SKM-1 treated with dmso at 0.1 percent for 144 hours (cell line): ENCODE data around the gene CRYAA.
"Not testable (repeated sequence)": the region's sequence is repeated elsewhere in the genome, so short reads cannot be mapped to it uniquely, and the experiment has no call there.

ENCODE experiments used
- DNase-seq: peaks from one replicate; lab custom pipeline; 2025; ENCODE audit not compliant: unreplicated experiment; lab: John Stamatoyannopoulos, UW

Gene CRYAA

GRCh38 chr21:43177043-43177906 is 8.5 kb downstream of the CRYAA start:
- not testable (repeated sequence) for DNase-seq

DNA sequence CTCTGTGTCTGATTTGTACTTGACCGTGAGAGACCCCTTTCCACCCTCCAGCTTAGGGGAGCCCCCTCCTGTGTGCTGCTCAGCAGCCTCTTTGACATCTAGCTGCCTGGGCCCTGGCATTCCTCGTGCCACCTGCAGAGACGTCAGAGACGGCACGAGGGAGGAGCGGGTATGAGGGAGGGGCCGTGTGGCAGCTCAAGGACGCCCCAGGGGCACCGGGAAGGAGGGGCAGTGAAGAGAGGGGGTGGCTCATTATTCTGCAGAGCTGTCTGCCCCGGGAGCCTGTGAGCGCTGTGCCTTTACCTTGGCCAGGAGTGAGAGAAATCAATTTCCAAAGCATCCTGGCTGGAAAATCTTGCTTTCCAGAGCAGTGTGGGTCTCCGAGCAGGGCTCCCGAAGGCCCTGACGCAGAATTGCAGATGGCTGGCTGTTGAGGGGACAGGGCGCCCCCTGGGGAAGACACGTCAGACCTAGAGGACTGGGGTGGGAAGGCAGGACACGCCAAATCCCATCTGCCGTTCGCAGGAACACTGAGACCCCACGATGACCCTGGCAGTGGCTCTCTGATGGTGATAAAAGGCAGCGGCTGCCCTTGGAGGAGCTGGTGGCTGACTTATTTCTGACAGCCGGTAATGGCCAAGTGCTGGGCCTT is 9.5 kb downstream of the CRYAA start:
- DNase-seq = not testable (repeated sequence)

DNA sequence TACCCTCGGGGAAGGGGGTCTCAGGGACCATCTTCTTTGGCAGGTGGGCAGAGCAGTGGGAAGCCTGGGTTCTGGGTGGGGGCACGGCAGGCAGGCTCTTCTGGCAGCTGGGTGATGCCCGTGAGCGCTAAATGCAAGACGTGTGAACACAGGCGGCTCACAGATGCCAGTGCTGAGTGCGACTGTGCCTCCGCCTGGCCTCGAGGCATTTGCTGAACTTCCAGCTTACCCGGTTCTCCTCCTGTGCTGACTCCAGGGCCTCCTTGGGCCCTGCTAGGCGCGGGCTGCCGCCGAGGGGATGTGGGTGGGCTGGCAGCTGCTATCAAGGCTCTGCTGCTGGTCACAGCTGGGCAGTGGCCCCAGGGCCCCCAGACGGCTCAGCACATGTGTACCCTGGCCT is 12.2 kb downstream of the CRYAA start:
- not testable (repeated sequence) for DNase-seq

DNA sequence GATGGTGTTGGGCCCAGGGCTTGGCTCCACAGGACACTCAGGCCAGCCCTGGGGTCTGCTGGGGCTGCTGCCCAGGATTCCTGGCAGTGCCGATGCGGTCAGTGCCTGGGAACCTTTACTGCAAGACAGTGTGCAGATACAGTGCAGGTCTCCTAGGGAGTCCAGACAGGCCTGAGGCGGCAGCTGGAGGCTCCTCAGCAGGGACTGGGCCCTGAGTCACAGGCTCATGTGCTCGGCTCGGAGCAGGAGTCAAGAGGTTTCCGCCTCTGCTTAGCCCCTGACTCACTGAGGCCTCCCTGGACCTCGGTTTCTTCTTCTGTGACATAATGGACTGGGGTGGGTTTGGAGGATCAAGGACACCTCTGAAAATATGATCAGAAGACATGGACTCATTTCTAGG is 18.5 kb downstream of the CRYAA start:
- not testable (repeated sequence) for DNase-seq

GRCh38 chr21:43187715-43188114 is 18.9 kb downstream of the CRYAA start:
- no peak for DNase-seq

DNA sequence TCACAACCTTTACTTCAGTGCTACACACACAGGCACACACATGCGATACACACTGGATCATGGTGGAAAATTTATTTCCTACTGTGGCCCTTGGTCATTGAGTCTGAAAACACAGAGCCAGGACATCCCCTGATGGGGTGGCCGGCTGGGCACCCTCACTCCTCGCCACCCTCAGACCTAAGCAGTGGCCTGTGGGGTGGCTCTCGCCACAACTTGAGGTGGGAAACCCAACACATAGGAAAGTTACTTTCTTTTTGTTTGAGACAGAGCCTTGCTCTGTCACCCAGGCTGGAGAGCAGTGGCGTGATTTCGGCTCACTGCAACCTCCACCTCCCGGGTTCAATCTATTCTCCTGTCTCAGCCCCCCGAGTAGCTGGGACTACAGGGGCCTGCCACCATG is 19.4 kb downstream of the CRYAA start:
- no peak for DNase-seq

DNA sequence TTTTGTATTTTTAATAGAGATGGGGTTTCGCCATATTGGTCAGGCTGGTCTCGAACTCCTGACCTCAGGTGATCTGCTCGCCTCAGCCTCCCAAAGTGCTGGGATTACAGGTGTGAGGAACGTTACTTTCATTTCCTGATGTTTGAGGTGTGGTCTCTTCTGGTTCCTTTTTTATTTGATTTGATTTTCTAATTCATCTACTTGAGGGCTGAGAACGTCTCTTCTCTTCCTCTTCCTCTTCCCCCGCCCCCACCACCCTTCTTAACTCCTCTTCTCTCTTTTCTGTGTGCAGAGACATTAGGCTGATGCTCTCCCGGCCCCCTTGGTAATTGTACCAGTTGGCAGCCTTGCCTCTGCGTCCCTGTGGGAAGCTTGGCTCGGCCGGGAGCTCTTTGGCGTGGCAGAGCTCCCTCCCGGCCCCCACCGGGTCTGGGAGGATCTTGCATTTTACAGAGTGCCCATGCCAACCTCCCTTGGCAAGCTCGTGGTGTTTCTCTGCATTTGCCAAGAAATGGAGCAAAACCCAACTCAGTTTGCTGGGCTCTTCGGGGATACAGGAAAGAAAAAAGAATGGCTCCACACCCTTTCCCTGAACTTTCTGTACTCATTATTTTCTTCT is 19.9 kb downstream of the CRYAA start:
- DNase-seq = no peak

GRCh38 chr21:43189936-43190335 is 21.1 kb downstream of the CRYAA start:
- DNase-seq = no peak

DNA sequence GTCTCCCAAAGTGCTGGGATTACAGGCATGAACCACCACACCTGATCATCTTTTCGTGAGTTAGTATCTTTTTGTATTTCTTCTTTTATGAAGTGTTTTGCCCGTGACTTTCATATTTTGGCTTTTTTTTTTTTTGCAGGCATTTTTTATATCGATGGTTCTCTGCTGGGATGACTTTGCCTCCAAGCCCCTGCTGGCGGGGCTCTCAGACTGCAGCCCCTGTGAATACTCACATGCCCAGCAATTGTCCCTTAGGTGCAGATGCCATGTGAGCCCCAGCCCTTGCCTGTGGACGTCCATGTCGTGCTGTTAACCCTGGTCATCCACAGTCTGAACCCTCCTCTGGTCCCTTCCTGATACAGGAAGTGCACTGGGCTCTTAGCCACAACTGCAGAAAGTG is 21.7 kb downstream of the CRYAA start:
- no peak for DNase-seq

GRCh38 chr21:43190951-43191350 is 22.1 kb downstream of the CRYAA start:
- no peak for DNase-seq

DNA sequence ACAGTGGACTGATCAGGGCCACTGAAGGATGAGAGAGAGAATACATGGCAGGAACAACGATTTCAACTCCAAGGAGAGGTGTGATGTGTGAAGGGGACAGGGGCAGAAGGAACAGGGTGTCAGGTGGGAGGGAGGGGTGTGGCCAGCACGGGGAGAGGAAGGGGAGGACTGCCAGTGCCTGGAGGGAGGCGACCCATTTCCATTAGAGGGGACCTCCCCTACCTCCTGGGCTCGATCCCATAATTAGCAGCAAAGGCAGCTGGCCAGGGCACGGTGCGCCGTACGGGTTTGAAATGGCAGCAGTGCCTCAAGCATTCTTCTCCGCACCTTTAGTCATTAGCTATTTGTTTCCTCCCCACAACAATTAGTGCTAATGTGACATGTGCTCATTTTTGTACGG is 22.7 kb downstream of the CRYAA start:
- no peak for DNase-seq

DNA sequence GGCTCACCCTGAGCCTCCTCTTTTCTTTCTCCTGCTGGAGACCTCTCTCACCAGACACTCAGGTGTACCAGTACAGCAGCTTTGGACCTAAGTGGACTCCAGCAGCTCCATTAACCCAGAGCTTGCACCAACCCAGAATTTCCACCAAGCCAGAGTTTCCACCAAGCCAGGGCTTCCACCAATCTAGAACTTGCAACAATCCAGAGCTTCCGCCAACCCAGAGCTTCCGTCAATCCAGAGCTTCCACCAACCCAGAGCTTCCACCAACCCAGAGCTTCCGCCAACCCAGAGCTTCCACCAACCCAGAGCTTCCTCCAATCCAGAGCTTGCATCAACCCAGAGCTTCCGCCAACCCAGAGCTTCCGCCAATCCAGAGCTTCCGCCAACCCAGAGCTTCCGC is 23.2 kb downstream of the CRYAA start:
- no peak for DNase-seq

DNA sequence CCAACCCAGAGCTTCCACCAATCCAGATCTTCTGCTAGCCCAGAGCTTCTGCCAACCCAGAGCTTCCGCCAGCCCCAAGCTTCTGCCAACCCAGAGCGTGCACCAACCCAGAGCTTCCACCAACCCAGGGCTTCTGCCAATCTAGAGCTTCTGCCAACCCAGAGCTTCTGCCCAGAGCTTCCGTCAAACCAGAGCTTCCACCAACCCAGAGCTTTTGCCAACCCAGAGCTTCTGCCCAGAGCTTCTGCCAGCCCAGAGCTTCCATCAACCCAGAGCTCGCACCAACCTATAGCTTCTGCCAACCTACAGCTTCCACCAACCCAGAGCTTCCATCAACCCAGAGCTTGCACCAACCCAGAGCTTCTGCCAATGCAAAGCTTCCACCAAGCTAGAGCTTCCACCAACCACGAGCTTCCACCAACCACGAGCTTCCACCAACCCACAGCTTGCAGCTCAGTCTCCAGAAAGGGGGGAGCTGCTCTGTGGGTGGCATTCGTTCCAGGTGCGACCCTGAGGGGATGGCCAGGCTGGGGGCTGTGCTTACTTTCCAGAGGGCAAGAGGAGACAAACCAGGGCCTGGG is 23.8 kb downstream of the CRYAA start:
- no peak for DNase-seq

GRCh38 chr21:43193088-43193650 is 24.4 kb downstream of the CRYAA start:
- no peak for DNase-seq

- no peak for DNase-seq
These were observed 25.0 kb downstream of the CRYAA start for GRCh38 chr21:43193651-43194302.

DNA sequence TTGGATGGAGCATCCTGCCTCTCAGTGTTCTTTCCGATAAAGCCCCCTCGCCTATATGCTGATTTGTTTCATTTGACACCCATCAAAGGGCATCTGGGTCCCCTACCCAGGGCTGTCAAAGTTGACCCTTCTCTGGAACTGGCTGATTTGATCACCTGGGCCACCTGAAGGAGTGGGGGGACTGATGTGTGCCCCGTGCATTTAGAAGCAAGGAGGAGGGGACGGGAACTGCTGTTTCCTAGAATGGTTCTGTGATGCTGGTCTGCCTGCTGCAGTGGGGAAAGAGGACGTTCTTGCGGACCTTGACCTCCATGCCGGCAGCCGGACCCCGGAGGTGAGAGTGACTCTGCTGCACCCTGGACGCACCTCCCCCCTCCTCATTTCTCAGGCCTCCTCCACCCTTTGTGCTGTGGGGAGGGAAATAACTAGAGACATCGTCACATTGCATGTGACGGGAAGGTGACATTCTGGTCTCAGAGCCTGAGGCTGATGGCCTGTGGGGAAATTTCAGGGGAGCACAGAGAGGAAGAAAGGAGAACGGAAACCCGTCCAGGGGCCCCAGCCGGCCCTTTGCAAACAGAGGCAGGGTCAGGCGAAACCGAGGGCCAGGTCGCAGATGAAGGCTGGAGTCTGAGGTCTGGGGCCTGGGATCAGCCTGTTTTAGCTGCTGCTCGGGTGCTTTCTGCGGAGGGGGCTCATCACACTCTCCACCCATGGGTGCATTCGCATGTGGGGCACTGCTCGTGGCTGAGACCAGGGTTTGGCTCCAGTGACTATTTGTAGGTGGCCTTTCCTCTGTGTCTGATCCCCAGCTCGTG is 25.7 kb downstream of the CRYAA start:
- DNase-seq = no peak

DNA sequence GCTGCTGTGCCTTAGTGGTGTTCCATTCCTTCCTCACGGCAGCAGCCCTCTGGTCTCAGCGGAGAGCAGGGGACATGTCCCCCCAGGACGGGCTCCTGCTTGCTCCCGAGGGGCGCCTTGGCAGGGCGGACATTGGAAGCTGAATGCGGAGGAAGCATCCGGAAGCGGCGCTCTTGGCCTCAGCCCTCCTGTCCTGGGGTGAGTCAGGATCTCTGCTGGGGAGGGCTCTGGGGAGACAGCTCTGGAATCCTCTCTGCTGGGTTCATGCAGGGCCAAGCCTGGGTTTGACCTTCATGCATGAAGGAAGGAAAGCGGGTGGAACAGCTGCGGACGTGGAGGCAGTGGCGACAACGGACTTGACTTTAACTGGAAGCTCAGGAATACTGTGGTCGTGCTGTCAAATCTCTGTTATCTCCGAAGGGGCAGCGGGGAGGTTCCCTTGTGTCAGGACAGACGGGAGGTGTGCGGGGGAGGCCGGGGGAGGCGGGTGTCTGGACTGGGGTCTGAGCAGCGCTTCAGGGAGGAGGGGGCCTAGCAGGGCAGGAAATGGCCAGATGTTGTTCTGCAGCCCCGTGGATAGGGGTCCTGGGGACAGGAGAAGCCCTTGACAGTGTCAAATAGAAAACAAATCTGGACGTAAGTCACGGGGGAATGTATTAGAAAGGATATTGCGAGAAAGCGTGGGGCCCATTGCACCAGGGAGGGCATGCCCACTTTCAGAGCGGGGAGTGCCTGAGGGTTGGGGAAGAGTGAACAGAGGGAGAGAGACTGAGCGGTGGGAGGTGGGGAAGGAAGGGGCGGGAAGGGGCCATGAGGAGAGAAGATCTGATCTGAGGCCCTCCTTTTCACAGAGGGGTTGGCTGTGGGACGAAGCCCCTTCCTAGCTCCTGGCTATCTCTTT is 26.6 kb downstream of the CRYAA start:
- no peak for DNase-seq

DNA sequence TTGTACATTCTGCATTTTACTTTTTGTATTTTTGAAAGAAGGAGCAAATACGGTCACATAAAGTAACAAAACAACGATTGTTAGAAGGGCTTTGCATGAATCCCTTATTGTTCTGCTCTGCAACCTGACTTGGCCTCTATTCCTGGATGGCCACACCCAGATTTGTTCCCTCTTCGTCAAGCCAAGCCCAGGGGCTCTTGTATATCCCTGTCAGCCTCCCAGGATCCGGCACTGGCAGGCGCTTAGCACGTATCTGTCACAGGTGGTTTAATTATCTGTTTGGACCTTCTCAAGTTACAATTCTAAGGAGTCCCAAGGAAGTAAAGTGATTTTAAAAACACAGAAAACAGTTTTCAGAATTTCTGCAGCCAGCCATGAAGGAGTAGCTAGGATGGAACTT is 28.0 kb downstream of the CRYAA start:
- no peak for DNase-seq

GRCh38 chr21:43198376-43198775 is 29.6 kb downstream of the CRYAA start:
- DNase-seq = no peak
